Measurements from ENCODE around the gene ZBTB20.

ZBTB20 gene

DNA sequence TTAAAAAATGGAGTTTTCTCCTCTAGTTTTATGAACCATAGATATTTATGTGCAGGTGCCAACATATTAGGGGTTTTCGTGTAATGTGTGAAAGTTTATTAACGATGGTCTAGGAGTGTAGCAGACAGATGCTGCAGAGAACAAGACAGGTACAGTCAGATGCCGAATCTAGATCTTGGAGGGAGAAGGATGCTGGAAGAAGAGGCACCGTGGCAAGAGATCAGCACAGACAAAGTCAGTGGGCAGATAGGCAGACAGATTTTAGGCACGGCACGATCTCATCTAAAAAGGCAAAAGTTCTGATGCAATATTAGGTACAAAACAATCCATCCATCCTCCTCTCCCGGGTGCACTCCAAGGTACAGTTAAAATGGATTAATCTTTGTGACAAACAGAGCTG lies 691.7 kb downstream of the ZBTB20 start:
- no peak for DNase-seq

- DNase-seq, result no peak
Observed at GRCh38 chr3:114454551-114455251, 692.4 kb downstream of the ZBTB20 start.

DNA sequence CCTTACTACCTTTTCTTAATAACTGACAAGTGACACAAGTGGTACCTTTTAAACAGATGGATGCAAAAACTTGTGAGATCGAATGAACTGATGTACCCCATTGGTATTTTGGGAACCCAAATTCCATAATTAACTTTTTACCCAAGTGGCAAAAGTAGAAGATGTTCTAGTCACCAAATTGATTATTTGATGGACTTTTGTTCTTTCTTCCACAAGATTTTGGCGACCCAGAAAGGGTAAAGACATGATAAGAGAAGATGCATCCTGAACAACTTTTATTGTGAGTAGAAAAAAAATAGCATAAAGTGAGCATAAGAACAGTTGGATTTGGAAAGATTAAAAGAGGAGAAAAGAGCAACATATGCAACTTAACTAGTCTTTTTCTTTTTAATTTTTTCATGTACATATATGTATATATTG lies 693.7 kb downstream of the ZBTB20 start:
- no peak for DNase-seq

- no peak for DNase-seq
Observed at GRCh38 chr3:114452937-114453336, 694.2 kb downstream of the ZBTB20 start.

DNA sequence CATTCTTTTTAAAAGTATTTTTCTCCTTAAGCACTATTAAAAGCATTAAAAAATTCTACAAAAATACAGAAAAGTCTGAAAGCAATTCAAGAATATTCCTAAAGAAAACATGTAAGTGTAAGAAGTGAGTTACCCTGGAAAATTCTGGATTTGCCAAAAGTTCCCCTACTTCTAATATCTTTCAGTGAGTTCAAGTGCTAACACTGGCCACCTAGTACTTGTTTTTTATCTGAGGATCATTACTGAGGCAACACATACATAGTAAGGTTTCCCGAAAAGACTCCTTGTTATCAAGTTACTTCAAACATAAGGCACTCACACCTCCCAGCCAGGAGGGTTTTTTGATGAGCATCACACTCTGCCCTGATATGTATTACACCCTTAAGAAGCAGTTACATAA lies 694.8 kb downstream of the ZBTB20 start:
- no peak for DNase-seq

DNA sequence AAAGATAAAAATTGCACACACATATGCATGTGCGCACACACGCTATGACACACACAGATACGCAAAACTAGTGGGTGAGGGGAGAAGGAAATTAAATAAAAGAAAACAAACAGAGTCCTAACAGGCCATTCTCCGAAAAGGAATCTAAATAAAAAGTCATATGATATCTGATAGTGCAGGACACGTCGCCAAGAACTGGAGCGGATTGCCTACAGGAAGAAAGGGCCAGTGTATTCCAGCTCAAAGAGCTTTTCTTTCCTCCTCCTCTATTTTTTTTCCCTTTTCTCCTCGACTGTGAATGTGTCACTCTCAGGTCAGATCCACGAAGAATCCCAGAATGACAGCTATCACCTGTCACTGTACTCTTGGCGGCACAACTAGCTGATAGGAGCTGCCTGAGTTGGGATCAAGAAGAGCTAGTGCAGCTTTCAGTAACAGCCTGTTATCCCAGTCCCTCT lies 695.5 kb downstream of the ZBTB20 start:
- DNase-seq, result no peak

GRCh38 chr3:114451051-114451451 lies 696.0 kb downstream of the ZBTB20 start:
- no peak for DNase-seq

DNA sequence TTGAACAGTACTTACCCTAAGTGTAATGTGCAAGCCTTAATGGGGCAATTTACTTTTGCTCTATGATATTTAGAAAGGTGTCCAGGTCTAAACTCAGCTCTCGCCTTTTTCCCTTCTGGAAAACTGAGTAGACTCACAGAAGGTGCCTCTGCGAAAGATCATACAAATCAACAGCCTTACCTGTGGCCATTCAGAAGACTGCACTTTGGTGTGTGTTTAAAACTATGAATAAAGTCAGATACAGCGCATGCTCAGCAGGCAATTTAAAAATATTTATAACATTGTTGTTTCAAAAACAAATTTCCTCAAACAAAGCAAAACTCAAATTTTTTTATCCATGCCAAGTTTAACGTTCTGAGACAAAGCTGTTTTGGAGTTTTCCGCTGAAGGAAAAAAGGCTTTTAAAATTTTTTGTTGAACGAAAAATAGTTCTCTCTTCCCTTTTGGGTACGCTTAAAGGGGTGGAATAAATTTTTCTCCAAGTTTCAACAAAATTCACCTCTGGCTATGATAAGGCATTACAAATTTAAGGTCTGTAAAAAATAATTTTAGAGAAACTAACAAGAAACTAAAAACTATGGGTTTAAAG lies 697.0 kb downstream of the ZBTB20 start:
- no peak for DNase-seq

- DNase-seq, result no peak
Observed at GRCh38 chr3:114449271-114450007, 697.6 kb downstream of the ZBTB20 start.

DNA sequence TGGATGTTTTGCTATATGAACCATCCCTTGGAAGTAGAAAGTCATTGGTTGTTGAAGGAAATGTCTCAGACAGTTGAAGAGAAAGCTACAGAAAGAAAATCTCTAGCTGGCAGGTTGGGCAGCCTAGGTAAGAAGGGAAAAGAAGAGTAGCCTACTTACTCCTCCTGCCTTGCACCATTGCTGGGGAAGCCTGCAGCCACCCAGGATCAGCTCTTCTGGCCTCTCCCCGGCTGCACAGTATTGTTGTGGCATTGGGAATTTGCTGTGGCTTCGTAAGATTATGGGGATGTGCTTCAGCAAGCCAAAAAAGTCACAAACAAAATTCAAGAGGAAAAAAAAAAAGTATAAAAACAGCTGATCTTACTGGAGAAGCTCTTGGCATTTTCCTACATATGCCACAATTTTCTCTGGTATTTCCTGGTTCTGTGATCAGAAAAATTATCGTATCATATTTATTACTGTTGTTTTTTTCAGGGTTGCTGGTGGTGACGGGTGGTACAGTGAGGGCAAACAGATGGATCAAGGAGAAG lies 699.1 kb downstream of the ZBTB20 start:
- DNase-seq, result no peak

- DNase-seq, result no peak
Observed at GRCh38 chr3:114447545-114447944, 699.5 kb downstream of the ZBTB20 start.

DNA sequence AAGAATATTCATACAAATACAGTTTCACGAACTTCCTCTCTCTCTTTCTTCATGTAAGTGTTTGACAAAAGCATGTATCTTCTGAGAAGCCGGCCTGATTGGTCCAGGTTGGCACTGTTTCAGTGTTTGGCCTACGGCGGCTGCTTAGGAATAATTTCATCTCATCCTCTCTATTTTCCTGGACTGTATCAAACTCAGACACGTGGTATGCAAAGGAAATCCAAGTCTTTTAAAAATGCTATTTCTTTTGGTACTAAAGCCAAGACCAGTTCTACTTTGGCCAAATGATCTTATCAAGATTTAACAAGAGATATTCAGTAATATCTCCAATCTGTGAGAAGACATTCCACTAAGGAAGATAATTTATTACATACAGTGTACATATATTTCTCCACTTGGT lies 700.5 kb downstream of the ZBTB20 start:
- DNase-seq, result no peak

GRCh38 chr3:114445233-114445632 lies 701.9 kb downstream of the ZBTB20 start:
- DNase-seq, result no peak

DNA sequence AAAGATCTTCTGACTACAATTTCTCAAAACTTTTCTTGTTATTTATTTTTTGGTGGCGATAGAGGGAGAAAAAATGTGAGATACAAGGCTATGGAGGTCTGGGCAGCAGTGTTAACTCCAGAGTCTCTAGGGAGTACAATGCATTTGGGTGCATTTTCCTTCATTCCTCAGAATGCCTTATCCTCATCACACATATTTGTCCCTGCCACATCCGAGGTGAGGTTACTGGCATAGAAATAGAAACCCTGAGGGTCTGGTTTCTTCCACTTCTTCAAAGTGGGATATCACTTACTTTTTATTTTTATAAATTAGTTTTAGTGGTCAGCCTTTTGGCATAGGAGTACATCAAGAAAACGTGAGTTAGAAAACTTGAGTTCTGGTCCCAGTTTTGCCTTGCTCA lies 702.9 kb downstream of the ZBTB20 start:
- no peak for DNase-seq

DNA sequence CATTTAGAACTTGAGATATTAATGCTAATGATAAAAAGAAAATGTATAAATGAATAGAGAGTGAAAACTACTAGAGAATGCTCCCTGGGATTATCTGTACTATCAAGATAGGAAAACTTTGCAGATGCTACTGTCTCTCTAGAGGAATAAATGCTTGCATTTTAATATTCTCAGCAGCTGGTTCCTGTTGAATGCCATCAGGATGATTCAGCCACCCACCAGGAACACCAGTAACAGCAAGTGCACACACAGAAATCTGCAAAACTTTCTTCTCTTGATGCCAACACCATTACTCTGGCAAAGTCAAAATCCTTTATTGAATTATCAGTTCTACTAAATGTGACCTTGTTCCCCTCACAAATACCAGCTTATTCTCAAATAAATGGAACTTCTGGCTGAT lies 704.8 kb downstream of the ZBTB20 start:
- DNase-seq, result no peak

DNA sequence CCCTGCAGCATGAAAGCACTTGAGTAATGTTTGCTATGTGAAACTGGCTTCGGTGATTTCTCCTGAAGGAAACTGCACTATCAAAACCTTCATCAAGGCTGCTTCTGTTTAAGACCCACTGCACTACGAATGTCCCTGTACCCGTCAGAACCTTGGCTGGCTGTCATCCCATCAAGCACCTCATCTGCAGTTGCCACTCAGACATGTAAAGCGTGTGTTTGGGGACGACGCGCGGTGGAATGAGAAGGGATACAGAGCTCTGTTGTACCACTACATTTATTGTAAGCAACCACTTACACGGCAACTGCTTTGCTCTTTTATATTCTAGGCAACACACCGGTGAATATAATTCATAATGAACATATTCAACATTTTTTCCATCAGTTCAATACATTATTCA lies 705.7 kb downstream of the ZBTB20 start:
- DNase-seq, result no peak

GRCh38 chr3:114440700-114441099 lies 706.4 kb downstream of the ZBTB20 start:
- DNase-seq, result no peak

DNA sequence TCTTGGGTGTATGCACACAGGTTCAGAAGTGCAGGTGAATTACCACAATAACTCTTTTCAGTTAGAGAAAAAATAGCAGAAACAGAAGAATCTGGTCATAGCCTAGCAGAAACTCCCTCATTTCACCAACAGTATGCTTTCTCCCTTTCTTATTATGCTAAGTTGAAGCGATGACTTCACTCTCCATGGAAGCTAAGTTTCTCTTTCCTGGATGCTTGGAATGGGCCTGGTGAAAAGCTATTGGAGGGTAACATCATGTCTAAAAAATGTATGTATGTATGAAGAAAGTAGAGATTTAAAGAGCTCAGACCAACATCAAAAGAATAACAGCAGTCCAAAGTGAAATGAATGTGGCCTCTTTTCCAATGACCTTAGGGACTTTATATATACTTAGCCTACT lies 707.8 kb downstream of the ZBTB20 start:
- no peak for DNase-seq

DNA sequence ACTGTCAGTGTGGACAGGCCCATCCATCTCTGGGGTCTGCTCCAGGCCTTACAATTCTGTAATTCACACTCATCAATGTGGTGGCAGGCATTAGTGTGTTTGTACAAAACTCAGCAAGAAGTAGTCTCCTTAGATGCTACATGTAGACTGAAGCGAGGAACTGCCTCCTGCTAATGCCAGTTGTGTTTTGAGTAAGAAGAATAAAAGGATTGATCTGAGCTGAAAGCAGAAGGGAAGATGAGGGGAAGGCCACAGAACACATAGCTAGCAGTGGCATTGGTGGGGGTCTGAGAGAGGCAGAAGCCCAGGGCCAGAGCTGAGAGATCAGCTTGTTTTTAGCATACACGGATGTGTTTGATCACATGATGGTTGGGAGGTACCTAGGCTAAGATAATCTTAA lies 709.2 kb downstream of the ZBTB20 start:
- DNase-seq, result no peak

DNA sequence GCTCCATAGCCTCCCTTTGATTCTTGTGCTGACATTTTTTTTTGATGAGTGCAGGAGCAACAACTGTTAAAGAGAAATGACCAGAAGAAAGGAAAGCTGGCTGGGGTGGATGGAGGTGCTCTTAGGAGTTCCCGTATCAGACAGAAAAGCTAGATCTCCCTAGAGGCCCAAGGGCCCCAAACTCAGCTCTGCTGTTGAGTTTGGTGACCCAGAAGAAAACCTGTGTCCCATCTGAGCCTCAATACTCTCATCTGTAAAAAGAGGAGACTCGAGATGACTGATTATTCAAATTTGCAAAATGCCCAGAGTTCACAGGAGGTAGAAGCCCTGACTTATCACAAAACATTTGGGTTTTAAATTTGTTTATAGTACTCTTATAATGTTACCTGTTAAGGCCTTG lies 710.9 kb downstream of the ZBTB20 start:
- DNase-seq, result no peak

GRCh38 chr3:114435386-114436115 lies 711.5 kb downstream of the ZBTB20 start:
- DNase-seq, result no peak

- DNase-seq, result no peak
Observed at GRCh38 chr3:114432310-114432709, 714.8 kb downstream of the ZBTB20 start.

DNA sequence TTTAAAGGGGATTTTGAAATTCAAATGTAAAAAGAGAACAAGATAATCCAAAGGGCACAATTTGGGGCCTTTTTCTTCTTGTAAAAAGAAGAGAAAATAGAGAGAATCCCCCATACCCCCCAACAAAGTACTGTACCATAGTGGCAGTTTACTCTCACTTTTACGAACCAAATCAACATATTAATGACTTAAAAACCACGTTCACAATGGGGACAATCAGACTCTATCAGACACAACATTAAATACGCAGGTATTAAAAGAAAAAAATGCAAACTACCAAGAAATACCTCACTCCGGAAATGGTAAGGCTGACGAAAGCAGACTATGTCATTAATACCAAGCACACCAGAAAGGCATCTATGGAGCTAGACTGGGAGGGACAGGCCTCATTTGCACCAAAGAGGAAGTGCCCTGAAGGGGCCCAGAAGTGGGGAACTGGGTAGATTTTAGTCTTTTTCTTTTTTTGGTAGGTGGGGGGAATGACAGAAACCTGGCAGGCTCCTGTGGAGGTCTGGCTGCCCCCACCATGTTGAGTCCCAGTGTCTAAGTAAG lies 719.0 kb downstream of the ZBTB20 start:
- DNase-seq, result no peak

Measured in suppressor macrophage treated with lipopolysaccharide for 1 hour (primary cell).